ENCODE results near the gene ZNF518A. TPM values are rescaled to one million over a fixed set of nuclear protein-coding genes. Genes with fewer than 3 reads are reported as not detected.

Gene ZNF518A
- total RNA-seq, 1 experiment from 2014 or later: 13.7 TPM

DNA sequence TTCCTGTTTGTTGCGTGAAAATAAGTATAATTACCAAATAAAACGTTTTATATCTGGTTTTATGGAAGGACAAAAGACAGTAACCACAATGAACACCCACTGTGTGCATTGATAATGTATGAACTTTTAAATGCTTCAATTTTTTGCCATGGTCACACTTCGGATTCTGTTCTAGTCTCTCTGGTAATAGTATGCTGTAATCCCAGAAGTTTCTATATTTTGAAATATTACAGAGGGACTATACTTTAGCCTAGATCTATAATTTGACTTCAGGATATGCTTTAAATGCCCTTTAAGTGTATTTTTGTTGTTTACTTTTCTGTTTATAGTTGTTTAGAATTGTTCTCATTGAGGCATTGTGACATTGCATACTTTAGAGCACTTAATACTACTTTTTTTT, 1.5 kb downstream of the ZNF518A start:
- POLR2A ChIA-PET (ENCODE audit: low non-redundant PET): no interaction called here
- BruUV-seq (replicated peaks): no TSS peak
- TF ChIP-seq, protein P1, sequence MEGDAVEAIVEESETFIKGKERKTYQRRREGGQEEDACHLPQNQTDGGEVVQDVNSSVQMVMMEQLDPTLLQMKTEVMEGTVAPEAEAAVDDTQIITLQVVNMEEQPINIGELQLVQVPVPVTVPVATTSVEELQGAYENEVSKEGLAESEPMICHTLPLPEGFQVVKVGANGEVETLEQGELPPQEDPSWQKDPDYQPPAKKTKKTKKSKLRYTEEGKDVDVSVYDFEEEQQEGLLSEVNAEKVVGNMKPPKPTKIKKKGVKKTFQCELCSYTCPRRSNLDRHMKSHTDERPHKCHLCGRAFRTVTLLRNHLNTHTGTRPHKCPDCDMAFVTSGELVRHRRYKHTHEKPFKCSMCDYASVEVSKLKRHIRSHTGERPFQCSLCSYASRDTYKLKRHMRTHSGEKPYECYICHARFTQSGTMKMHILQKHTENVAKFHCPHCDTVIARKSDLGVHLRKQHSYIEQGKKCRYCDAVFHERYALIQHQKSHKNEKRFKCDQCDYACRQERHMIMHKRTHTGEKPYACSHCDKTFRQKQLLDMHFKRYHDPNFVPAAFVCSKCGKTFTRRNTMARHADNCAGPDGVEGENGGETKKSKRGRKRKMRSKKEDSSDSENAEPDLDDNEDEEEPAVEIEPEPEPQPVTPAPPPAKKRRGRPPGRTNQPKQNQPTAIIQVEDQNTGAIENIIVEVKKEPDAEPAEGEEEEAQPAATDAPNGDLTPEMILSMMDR (conservative IDR thresholded peaks at IDR 0.05; ENCODE audit: low read depth, low read length): no peak
- no peak for TF ChIP-seq EZH2 (IDR thresholded peaks at IDR 0.05; ENCODE audit: borderline replicate concordance, low read depth, low read length, poor library complexity, severe bottlenecking)

DNA sequence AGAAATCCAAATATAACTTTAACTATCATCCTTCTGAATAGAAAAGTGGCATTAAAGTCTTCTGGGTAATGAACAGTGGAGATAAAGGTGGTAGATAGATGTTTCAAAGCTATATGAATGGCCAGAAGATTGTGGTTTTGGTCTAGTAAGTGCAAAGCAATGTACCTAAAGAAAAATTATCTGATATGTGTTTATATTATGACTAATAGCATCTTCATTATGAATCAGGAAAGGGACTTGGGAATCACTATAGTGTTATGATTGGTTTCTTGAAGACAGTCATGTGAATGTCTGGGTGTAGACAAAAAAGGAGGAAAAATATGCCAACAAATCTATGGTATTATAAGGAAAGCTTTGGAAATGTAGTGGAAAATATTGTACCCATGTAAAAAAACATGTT, 3.0 kb downstream of the ZNF518A start:
- BruUV-seq (replicated peaks): no TSS peak
- DNase-seq (ENCODE audit: low spot score): no peak
- TF ChIP-seq, protein P1 (conservative IDR thresholded peaks at IDR 0.05; ENCODE audit: low read depth, low read length): no peak
- TF ChIP-seq EZH2 (IDR thresholded peaks at IDR 0.05; ENCODE audit: borderline replicate concordance, low read depth, low read length, poor library complexity, severe bottlenecking): no peak
- Histone ChIP-seq H3K27me3 (replicated peaks; ENCODE audit: insufficient read depth, low read depth, low read length, poor library complexity) (no peaks in the 10 kb centered on the region), H3K27ac (ENCODE audit: low read depth, low read length, poor library complexity, severe bottlenecking) (no peak overlapping the region), H3K4me3 (ENCODE audit: low read depth, low read length, poor library complexity, severe bottlenecking) (no peak overlapping the region), H3K36me3 (ENCODE audit: insufficient read depth, low read length, poor library complexity, severe bottlenecking) (peaks cover 17% of the 10 kb centered on the region), H3K9me3 (ENCODE audit: low read depth, low read length, poor library complexity, severe bottlenecking) (no peaks in the 10 kb centered on the region), H3K4me1 (ENCODE audit: insufficient read depth, low read length, poor library complexity, severe bottlenecking) (peaks cover 7% of the 10 kb centered on the region)
- CTCF ChIA-PET: no interaction called here
- intact Hi-C loops (cut with micrococcal nuclease; ENCODE audit: unreplicated experiment): no loop called here
- POLR2A ChIA-PET (ENCODE audit: low non-redundant PET): no interaction called here

More for the DNA sequence above, 1.5 kb downstream of the ZNF518A start:
- H3K36me3 ChIP-seq (ENCODE audit: insufficient read depth, low read length, poor library complexity, severe bottlenecking): peaks cover 15% of the 10 kb centered on the region
- peak overlapping the region; percentile 62 for H3K4me3 ChIP-seq (ENCODE audit: low read depth, low read length, poor library complexity, severe bottlenecking)
- intact Hi-C loops (cut with micrococcal nuclease; ENCODE audit: unreplicated experiment): no loop called here
- peaks cover 7% of the 10 kb centered on the region for H3K4me1 ChIP-seq (ENCODE audit: insufficient read depth, low read length, poor library complexity, severe bottlenecking)
- CTCF ChIA-PET: no interaction called here
- H3K9me3 ChIP-seq (ENCODE audit: low read depth, low read length, poor library complexity, severe bottlenecking): no peaks in the 10 kb centered on the region
- H3K27me3 ChIP-seq (replicated peaks; ENCODE audit: insufficient read depth, low read depth, low read length, poor library complexity): peaks cover 7% of the 10 kb centered on the region
- DNase-seq (ENCODE audit: low spot score): no peak
- no peak overlapping the region for H3K27ac ChIP-seq (ENCODE audit: low read depth, low read length, poor library complexity, severe bottlenecking)

DNA sequence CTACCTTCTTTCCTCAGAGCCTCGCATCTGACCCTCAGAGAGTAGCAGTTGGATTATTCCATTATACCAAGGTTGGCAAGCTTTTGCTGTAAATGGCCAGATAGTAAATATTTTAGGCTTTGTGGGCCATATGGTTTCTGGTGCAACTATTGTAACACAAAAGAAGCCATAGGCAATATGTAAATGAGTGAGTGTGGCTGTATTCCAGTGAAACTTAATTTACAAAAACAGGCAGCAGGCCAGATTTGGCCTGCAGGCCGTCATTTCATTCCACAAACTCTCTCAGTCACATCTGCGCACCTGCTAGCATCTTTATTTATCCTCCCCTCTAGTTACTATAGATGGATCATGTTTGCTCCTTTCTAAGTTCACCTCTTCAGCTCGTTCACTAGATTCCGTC, 6.7 kb downstream of the ZNF518A start:
- no peaks in the 10 kb centered on the region for H3K27me3 ChIP-seq (replicated peaks; ENCODE audit: insufficient read depth, low read depth, low read length, poor library complexity)
- intact Hi-C loops (cut with micrococcal nuclease; ENCODE audit: unreplicated experiment): no loop called here
- no peak for DNase-seq (ENCODE audit: low spot score)
- H3K36me3 ChIP-seq (ENCODE audit: insufficient read depth, low read length, poor library complexity, severe bottlenecking): peaks cover 21% of the 10 kb centered on the region
- TF ChIP-seq EZH2 (IDR thresholded peaks at IDR 0.05; ENCODE audit: borderline replicate concordance, low read depth, low read length, poor library complexity, severe bottlenecking): no peak
- TF ChIP-seq, protein P1 (conservative IDR thresholded peaks at IDR 0.05; ENCODE audit: low read depth, low read length): no peak
- peaks cover 1% of the 10 kb centered on the region for H3K4me1 ChIP-seq (ENCODE audit: insufficient read depth, low read length, poor library complexity, severe bottlenecking)
- POLR2A ChIA-PET (ENCODE audit: low non-redundant PET): no interaction called here
- BruUV-seq (replicated peaks): no TSS peak
- H3K4me3 ChIP-seq (ENCODE audit: low read depth, low read length, poor library complexity, severe bottlenecking): no peak overlapping the region
- H3K27ac ChIP-seq (ENCODE audit: low read depth, low read length, poor library complexity, severe bottlenecking): no peak overlapping the region
- H3K9me3 ChIP-seq (ENCODE audit: low read depth, low read length, poor library complexity, severe bottlenecking): no peaks in the 10 kb centered on the region
- CTCF ChIA-PET: no interaction called here
